HG03139 (cell line): ENCODE data around the gene S100A3.
"Not testable (repeated sequence)": the region's sequence is repeated elsewhere in the genome, so short reads cannot be mapped to it uniquely, and the experiment has no call there.

Experiments
- ATAC-seq: cut with Tn5 transposase; IDR thresholded peaks from one replicate; pipeline ENCODE4 v1.9.1; 2021; ENCODE audit not compliant: unreplicated experiment

The S100A3 gene, protein sequence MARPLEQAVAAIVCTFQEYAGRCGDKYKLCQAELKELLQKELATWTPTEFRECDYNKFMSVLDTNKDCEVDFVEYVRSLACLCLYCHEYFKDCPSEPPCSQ

DNA sequence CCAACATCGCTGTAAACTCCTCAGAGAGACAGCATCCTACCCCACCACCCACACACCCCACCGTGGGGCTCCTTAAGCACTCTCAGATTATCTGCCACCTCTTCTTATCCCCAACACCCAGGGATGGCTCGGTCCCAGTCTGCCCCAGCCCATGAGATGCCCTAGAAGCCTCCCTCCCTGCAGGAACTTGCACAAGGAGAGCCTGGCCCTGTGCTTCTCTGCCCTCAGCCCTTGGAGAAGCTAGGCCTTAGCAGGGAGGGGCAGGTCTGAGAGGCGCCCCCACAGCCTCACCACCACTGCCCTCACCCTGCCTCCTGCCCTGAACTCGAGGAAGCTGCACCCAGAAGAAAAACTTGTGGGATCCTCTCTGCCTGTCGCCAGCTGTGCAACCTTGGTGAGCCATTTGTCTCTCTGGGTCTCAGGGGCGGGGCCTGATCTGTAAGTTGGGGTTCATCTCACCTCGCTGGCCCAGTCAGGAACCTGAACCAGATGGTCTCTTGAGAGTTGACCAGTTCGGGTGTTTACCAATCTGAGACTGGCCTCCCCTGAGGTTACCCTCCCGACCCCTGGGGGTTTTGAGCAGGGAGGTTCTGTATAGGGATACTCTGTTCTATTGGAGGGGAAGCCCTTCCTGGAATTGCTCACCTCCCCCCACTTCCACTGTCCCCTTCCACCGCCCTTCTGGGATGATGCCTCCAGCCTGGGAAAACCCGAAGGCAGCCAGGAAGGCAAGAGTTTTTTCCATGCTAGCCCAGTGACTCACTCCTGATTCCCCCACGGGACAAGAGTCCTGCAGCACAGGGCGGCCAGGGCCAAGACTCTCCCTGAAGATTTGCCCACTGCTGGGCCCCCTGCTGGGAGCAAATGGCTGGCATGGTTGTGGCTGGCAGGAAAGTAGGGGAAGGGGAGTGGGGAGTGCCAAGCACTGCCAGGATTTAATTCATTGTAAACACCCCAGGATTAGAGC lies at the start of gene S100A3:
TSS of gene S100A3 (minus strand) at position 537 of the 967 bp plus-strand sequence. CDS start 773 bp downstream, outside the sequence.
- ATAC-seq = no peak

DNA sequence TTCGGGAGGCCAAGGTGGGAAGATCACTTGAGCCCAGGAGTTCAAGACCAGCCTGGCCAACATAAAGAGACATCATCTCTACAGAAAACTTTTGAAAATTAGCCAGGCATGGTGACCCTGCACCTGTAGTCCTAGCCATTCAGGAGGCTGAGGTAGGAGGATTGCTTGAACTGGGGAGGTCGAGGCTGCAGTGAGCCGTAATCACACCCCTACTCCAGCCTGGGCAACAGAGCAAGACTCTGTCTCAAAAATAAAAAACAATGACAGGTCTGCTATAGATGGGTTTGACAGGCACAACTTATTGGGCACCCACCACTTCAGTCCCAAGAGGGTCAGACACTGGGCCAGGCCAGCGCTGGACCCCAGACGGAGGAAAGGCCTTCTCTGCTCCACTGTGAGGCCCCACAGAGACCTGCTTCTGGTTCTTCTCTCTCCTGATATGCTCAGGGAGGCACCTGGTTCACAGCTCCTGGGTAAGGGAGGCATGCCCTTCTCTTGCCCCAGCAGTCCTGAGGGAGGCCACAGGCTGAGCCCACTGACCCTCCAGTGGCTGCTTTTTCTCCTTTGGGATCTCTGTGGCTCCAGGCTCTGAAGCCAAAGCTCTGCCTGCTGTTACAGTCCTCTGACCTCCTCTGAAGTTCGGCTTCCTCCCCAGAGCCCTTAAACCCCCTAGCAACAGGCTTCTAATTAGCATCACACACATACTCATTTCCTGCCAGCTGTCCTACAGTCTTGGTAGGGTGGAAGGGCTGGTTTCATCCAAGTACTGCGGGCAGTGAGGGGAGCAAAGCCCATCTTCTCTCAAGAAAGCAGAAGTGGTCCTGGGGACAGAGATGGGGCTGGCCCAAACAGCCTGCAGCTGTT lies 49.5 kb upstream of the S100A3 start:
- ATAC-seq = peak; percentile 95

DNA sequence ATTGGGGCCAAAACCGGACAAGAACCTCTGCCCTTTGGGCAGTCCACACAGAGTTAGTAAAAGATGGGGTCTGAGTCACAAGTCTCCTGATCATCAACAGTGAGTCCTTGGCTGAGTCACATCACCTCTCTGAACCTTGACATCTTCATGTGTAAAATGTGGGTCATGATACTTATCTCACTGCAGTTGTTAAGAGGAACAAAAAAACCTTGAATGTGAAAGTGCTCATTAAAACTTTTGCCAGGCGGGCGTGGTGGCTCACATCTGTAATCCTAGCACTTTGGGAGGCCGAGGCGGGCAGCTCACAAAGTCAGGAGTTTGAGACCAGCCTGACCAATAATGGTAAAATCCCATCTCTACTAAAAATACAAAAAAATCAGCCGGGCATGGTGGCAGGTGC lies 48.1 kb upstream of the S100A3 start:
- no peak for ATAC-seq

DNA sequence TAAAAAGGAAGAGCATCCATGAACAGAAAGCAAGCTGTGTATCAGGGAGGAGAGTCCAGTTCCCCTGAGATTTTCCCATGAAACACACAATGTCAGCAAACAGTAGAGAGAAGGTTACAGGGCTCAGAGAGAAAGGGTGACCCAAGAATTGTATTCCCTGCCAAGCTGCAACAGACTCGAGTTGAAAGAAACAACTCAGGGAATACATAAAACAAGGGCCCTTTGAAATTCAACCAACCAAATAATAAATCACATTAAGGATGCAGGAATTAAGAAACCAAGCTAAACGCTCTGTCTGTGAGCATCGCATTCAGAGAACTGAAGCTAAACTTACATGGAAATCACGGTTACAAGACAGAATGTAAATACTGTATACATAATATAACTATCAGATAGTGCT lies 43.7 kb upstream of the S100A3 start:
- no peak for ATAC-seq

DNA sequence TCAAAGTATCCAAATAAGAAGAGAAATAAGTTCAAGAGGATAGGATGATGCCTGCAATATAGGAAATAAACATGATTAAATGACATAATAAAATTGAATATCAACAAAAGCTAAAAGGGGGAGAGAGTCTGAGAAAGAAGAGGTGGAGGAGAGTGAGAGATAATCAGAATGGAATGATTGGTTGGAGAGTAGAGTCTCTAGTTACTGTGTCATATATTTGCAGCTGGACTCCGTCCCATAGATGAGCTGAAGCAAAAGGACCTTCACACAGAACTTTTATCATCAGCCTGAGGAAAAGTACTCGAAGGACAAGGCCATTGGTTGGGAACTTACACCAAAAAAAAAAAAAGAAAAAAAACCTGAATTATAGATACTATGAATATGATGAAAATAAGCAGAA lies 39.4 kb upstream of the S100A3 start:
- ATAC-seq = no peak

- not testable (repeated sequence) for ATAC-seq
Measured at GRCh38 chr1:153588033-153588432, 39.0 kb upstream of the S100A3 start.

DNA sequence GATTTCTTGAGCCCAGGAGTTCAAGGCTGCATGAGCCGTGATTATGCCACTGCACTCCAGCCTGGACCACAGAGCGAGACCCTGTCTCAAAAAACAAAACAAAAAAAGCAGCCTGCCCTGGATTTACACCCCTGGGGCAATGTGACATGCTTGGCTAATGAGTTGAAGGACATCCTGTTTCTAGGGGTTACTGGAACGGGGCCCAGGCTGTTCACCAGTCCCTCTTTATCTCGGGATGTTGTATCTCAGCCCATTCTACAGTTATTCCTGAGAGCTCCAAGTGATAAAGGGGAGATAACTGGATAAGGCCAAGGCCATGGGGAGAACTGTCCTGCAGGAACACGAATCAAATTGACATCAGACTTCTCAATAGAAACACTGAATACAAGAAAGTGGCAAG lies 38.3 kb upstream of the S100A3 start:
- ATAC-seq = no peak

GRCh38 chr1:153586347-153586746 lies 37.3 kb upstream of the S100A3 start:
- ATAC-seq = no peak

DNA sequence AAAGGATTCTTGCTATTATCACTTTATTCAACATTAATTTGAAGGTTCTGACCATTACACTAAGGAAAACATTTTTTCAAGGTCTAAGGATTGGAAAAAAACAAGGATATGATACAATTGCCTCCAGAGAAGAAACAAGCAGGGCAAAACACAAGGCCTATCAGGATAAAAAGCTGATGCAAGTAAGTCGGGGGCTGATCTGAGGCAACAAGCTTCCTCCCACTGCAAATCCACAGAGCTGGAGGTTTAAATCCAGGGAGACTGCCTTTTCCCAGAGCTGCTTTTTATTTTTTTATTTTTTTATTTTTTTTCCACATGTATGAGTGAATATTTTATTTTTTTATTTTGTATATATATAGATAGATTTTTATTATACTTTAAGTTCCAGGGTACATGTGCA lies 35.9 kb upstream of the S100A3 start:
- ATAC-seq = no peak

GRCh38 chr1:153583976-153584375 lies 34.9 kb upstream of the S100A3 start:
- ATAC-seq = no peak

DNA sequence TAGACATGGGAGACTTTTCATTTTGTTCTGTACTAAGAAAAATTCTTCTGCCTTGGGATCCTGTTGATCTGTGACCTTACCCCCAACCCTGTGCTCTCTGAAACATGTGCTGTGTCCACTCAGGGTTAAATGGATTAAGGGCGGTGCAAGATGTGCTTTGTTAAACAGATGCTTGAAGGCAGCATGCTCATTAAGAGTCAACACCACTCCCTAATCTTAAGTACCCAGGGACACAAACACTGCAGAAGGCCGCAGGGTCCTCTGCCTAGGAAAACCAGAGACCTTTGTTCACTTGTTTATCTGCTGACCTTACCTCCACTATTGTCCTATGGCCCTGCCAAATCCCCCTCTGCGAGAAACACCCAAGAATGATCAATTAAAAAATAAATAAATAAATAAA lies 34.5 kb upstream of the S100A3 start:
- ATAC-seq = not testable (repeated sequence)

GRCh38 chr1:153582836-153583235 lies 33.8 kb upstream of the S100A3 start:
- ATAC-seq = not testable (repeated sequence)

- ATAC-seq = no peak
Measured at GRCh38 chr1:153578936-153579335, 29.9 kb upstream of the S100A3 start.

GRCh38 chr1:153578490-153578889 lies 29.4 kb upstream of the S100A3 start:
- no peak for ATAC-seq

DNA sequence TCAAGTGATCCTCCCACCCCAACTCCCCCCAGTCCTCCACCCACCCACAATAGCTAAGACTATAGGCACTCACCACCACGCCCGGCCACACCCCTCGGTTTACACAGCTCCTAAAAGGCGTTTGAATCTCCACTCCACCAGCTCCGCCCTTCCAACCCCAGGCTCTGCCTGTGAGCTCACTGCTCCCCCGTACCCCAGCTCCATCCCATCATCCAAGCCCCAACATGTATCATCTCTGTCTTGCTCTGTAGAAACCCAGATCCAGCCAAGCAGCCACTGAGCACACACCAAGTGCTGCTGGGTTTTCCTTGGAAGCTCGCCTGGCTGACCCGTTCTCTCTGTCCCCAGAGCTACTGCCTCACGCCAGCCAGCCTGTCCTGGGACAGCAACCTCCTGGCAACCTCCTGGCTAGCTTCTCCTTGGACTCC lies 28.6 kb upstream of the S100A3 start:
- ATAC-seq = no peak

DNA sequence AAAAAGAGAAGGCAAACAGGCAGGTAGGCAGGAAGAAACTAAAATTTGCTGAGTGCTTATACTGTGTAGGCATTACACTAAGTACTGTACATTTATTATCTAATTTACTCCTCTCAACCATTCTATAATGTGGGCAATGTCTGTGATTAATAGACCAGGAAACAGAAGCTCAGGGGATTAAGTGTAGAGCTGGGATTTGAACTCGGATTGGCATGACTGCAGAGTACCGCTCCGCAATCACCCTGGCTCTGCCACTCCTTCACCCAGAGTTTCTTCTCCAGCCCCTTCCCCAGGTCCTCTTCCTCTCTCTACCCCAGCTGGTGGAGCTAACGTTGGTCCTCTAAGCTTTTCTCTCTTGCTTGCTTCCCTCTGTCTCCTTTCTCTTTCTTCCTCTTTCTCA lies 28.1 kb upstream of the S100A3 start:
- ATAC-seq = no peak

GRCh38 chr1:153575497-153575896 lies 26.4 kb upstream of the S100A3 start:
- ATAC-seq = not testable (repeated sequence)

GRCh38 chr1:153575081-153575491 lies 26.0 kb upstream of the S100A3 start:
- ATAC-seq = not testable (repeated sequence)

GRCh38 chr1:153573351-153573750 lies 24.3 kb upstream of the S100A3 start:
- ATAC-seq = no peak

DNA sequence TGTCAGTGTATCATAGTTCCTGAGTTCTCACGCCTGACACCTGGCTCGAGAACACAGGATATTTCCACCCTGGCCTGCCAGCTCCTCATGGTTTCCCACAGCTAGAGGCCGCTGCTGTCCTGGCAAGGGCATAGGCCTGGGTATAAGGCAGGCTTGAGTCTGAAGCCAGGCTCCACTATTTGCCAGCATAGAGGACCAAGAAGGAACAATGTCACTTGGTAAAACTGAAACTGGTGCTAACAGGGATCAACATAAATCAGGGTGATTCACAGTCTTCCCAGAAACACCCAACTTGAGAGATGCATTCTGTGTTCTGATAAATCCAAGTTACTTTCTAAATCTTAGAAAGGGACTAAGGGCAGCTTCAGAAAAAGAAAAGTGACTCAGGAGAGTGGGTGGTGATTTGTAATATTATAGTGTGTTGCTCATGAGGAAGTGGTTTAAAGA lies 23.5 kb upstream of the S100A3 start:
- no peak for ATAC-seq

DNA sequence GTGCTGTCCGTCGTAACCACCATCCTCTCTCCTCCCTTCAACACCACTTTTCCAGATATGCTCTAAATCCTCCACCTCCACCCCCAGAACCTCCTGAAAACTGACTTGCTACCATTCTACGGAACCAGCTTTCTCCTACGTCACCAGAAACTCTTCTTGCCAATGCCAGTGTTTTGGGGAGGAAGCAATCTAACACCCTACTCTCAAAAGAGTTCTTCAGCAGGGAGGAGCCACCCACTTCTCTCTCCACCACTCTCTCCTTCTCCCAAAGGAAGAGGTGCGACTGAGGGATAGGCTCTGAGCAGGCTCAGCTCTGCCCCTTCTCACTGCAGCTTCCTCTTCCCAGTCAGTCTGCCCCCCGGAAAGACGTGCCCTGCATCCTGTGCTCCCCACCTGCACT lies 22.6 kb upstream of the S100A3 start:
- ATAC-seq = no peak
